Adrenal gland (tissue), 12 donors: Measurements from ENCODE around the gene LCE7A. TPM values are rescaled to one million over a fixed set of nuclear protein-coding genes. Genes with fewer than 3 reads are reported as not detected.

Experiments used
- DNase-seq, 7 donors: peaks; one replicate each; pipeline ENCODE4 v3.0.0-alpha.2; 2019 to 2020
- H3K27ac ChIP-seq, 5 donors: fragments of 200-600 bp; sonication (generic) in 4 of 5; 1 replicate in 3 of 5; 2 replicates in 2 of 5; pipeline versions ENCODE4 v1.5.1 to v1.8.0; 2016 to 2020; ENCODE audit warnings: mild to moderate bottlenecking in 1 of 5
- H3K27me3 ChIP-seq: fragments of 200-600 bp; 2 replicates; pipeline ENCODE4 v1.8.0; 2021
- H3K36me3 ChIP-seq, 2 donors: fragments of 200-600 bp; replicated peaks in 1 of 2; 1 replicate in 1 of 2; 2 replicates in 1 of 2; pipeline versions ENCODE4 v1.5.1 to v1.8.0; 2018 to 2022
- H3K4me1 ChIP-seq, 2 donors: fragments of 200-600 bp; replicated peaks in 1 of 2; 1 replicate in 1 of 2; 2 replicates in 1 of 2; pipeline versions ENCODE4 v1.5.1 to v1.8.0; 2018 to 2021
- H3K4me3 ChIP-seq, 4 donors: fragments of 200-600 bp; sonication (generic) in 3 of 4; one replicate each; pipeline ENCODE4 v1.5.1; 2016 to 2018
- H3K9me3 ChIP-seq, 3 donors: fragments of 200-600 bp; sonication (generic) in 1 of 3; replicated peaks in 1 of 3; 1 replicate in 2 of 3; 2 replicates in 1 of 3; pipeline versions ENCODE4 v1.5.1 to v1.8.0; 2016 to 2021
- CTCF ChIP-seq, 6 experiments: fragments of 450-650 bp in 4 of 6; fragments of 200-600 bp in 2 of 6; sonication (generic) in 1 of 6; IDR thresholded peaks; 1 replicate in 5 of 6; 2 replicates in 1 of 6; pipeline versions ENCODE4 v1.5.1 to v1.8.0; 2016 to 2021; ENCODE audit warnings: antibody characterized with exemption in 6 of 6, mild to moderate bottlenecking in 2 of 6, moderate library complexity in 1 of 6
- POLR2A ChIP-seq, 2 donors: fragments of 450-650 bp; IDR thresholded peaks; one replicate each; pipeline ENCODE4 v1.6.1; 2017; ENCODE audit warnings: antibody characterized with exemption in 2 of 2, mild to moderate bottlenecking in 2 of 2, moderate library complexity in 1 of 2
- WGBS, 4 donors: extraction: QIAGEN DNeasy Blood & Tissue Kit in 2 of 4; methylation state at CpG; one replicate each; pipeline versions ENCODE4 v1.1.5 to v1.1.7; 2013 to 2017; 5-methylcytosine and 5-hydroxymethylcytosine counted together
- intact Hi-C, 2 donors: fragments of 100-400 bp; cut with DNase I; formaldehyde crosslinking; loops; one replicate each; pipeline versions ENCODE4 v1.14.1 to v1.15.0; 2022 to 2023
- polyA plus RNA-seq, 3 donors: library from polyadenylated mRNA; stranded (reverse); fragments of 200-250 nt in 2 of 3; fragments of 350-450 nt in 1 of 3; fragmentation: Illumina TruSeq in 1 of 3; extraction: RNeasy Lipid Tissue Mini Kit (QIAGEN cat#74804) in 1 of 3; gene quantifications; one replicate each; pipeline ENCODE4 v1.2.3, GENCODE V29; 2013 to 2014
- total RNA-seq, 9 donors: library from RNA; depleted of rRNA in 4 of 9; stranded (reverse); fragments of >200 nt in 4 of 9; fragments of 120-200 nt in 1 of 9; fragmentation: NEBNext Ultra II Directional in 1 of 9; extraction: Animal tissue kit (Norgen Biotek cat#: 25700) in 1 of 9; gene quantifications; one replicate each; pipeline versions ENCODE4 v1.1.0 to v1.2.4, GENCODE V29; 2013 to 2023
- donor health status: healthy with polysubstance abuse.
- donor health status: Bipolar disorder and iron deficiency.
- donor health status: DM: yes; HTN: yes; CAD: no.
- donor health status: DM: no; HTN: no; CAD: no.
- donor health status: DM: no; HTN: no; CAD: no.
- donor health status: DM: yes; HTN: yes; CAD: no.

The LCE7A gene
- total and polyA plus RNA-seq, 12 donors: not detected

- Histone ChIP-seq H3K27ac (no peak within 1 kb of the TSS), H3K4me1 (no peaks in the 10 kb centered on the region), H3K27me3 (no peaks in the 10 kb centered on the region), H3K36me3 (no peaks in the 10 kb centered on the region), H3K9me3 (no peaks in the 10 kb centered on the region), H3K4me3 (no peak within 1 kb of the TSS)
- no peak for DNase-seq
- no peak for TF ChIP-seq CTCF (IDR thresholded peaks at IDR 0.05)
- TF ChIP-seq POLR2A (IDR thresholded peaks at IDR 0.05): no peak
- intact Hi-C loops: no loop called here
- WGBS, 4 donors: 81 to 100% (median 84%) methylated on average over 1 to 3 of the region's 3 CpGs
Observed at GRCh38 chr1:152842556-152842955, 17.2 kb upstream of the LCE7A start, which contains the start of gene LCE6A. Gene LCE6A, plus strand, starts transcription at chr1:152842856. Its CDS starts 665 bp downstream, at chr1:152843521.

GRCh38 chr1:152855661-152856060 is 4.1 kb upstream of the LCE7A start:
- Histone ChIP-seq H3K9me3 (no peaks in the 10 kb centered on the region), H3K36me3 (no peaks in the 10 kb centered on the region), H3K4me1 (no peaks in the 10 kb centered on the region), H3K27me3 (no peaks in the 10 kb centered on the region), H3K27ac (no peak overlapping the region), H3K4me3 (no peak overlapping the region)
- TF ChIP-seq POLR2A (IDR thresholded peaks at IDR 0.05): no peak
- TF ChIP-seq CTCF (IDR thresholded peaks at IDR 0.05): no peak
- DNase-seq: no peak
- 22 to 50% (median 43%) methylated on average over 2 of the region's 2 CpGs for WGBS, 4 donors
- intact Hi-C loops: no loop called here

GRCh38 chr1:152858062-152858461 is 1.7 kb upstream of the LCE7A start:
- TF ChIP-seq POLR2A (IDR thresholded peaks at IDR 0.05) (no peak), CTCF (IDR thresholded peaks at IDR 0.05) (no peak)
- no peak for DNase-seq
- intact Hi-C loops: no loop called here
- no peaks in the 10 kb centered on the region for H3K9me3 ChIP-seq
- no peaks in the 10 kb centered on the region for H3K27me3 ChIP-seq
- no peaks in the 10 kb centered on the region for H3K4me1 ChIP-seq
- no peak overlapping the region for H3K27ac ChIP-seq
- H3K4me3 ChIP-seq: no peak overlapping the region
- no peaks in the 10 kb centered on the region for H3K36me3 ChIP-seq
- 50 to 69% (median 59%) methylated on average over 1 of the region's 1 CpG for WGBS, 4 donors

- no peak for TF ChIP-seq CTCF (IDR thresholded peaks at IDR 0.05)
- TF ChIP-seq POLR2A (IDR thresholded peaks at IDR 0.05): no peak
- DNase-seq: no peak
- WGBS, 4 donors: 69 to 82% (median 75%) methylated on average over 3 of the region's 3 CpGs
- Histone ChIP-seq H3K4me1 (no peaks in the 10 kb centered on the region), H3K9me3 (no peaks in the 10 kb centered on the region), H3K27me3 (no peaks in the 10 kb centered on the region), H3K4me3 (no peak overlapping the region), H3K36me3 (no peaks in the 10 kb centered on the region), H3K27ac (no peak overlapping the region)
- intact Hi-C loops: no loop called here
Observed at GRCh38 chr1:152860129-152860528, 333 bp downstream of the LCE7A start.
